ENCODE data around the gene UGT1A10. TPM values are rescaled to one million over a fixed set of nuclear protein-coding genes. Genes with fewer than 3 reads are reported as not detected.

The UGT1A10 gene
- total RNA-seq, 1 experiment from 2014 or later = not detected

DNA sequence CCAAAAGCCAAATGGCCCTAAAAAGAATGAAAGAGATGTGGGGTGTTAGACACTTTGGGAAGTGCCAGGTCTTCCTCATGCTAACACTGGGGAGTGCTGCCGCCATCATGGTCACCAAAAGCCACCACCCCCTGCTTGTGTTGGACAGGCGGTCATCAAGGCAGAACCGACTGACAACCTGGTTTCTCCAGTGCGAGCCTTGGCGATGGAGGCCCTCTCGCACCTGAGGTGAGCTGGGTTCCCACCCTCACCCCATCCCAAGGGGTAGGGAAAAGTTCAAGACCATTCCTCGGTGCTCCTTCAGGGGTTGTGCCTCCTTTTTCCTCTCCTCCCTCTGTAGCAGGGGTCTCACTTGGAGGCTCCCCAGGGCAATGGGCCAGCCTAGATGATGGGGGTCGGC, 175.5 kb downstream of the UGT1A10 start:
- H2AK5ac ChIP-seq (ENCODE audit: insufficient read length, low read length) = no peak overlapping the region
- no peak overlapping the region for H3K56ac ChIP-seq (ENCODE audit: insufficient read length, low read depth, low read length)
- no peak overlapping the region for H2BK15ac ChIP-seq (ENCODE audit: low read depth, low read length)
- H3K36me3 Mint-ChIP-seq (ENCODE audit: insufficient read depth in 1 of 3, low read depth in 3 of 3) = no peaks in the 10 kb centered on the region
- H3K9me3 ChIP-seq (ENCODE audit: control insufficient read depth, low read depth, low read length) = no peaks in the 10 kb centered on the region
- peaks cover 0 to 2% of the 10 kb centered on the region in 2 experiments; a peak in 1 of 5 replicates for H3K9me3 Mint-ChIP-seq
- H3T11ph ChIP-seq (ENCODE audit: low read length) = no peak overlapping the region
- no peak overlapping the region for H2BK120ac ChIP-seq (ENCODE audit: low read depth, low read length, poor library complexity, severe bottlenecking)
- no peak overlapping the region for H2AFZ ChIP-seq (ENCODE audit: low read length)
- H4K91ac ChIP-seq (ENCODE audit: insufficient read length, low read depth, low read length) = no peak overlapping the region
- H3K4me2 ChIP-seq (ENCODE audit: insufficient read depth, insufficient read length, low read length) = no peak overlapping the region
- H3K27me3 ChIP-seq (ENCODE audit: insufficient read depth, low read length) = no peaks in the 10 kb centered on the region
- H4K20me1 ChIP-seq (ENCODE audit: control insufficient read depth, insufficient read depth, insufficient read length) = no peaks in the 10 kb centered on the region
- H4K8ac ChIP-seq (replicated peaks; ENCODE audit: insufficient read length, low read depth, low read length) = no peak overlapping the region
- no peak overlapping the region for H2BK5ac ChIP-seq (ENCODE audit: insufficient read length, low read length)
- no peak for DNase-seq
- no peaks in the 10 kb centered on the region for H3K79me1 ChIP-seq (ENCODE audit: insufficient read depth, low read depth, low read length, poor library complexity, severe bottlenecking)
- no peak overlapping the region for H3K4ac ChIP-seq (ENCODE audit: low read depth, low read length)
- H3K23ac ChIP-seq (ENCODE audit: insufficient read length, low read depth, low read length) = no peak overlapping the region
- H3K23me2 ChIP-seq (ENCODE audit: insufficient read length, low read depth, low read length, poor library complexity, severe bottlenecking) = no peaks in the 10 kb centered on the region
- H2BK20ac ChIP-seq (ENCODE audit: low read depth, low read length, poor library complexity, severe bottlenecking) = no peak overlapping the region
- no peak overlapping the region for H3K27ac Mint-ChIP-seq
- no peak overlapping the region for H3K27ac ChIP-seq (ENCODE audit: insufficient read length, low read depth, low read length)
- no peak overlapping the region for H2BK12ac ChIP-seq (ENCODE audit: insufficient read length, low read depth, low read length)
- H3K4me1 Mint-ChIP-seq = no peaks in the 10 kb centered on the region
- no peak overlapping the region for H4K5ac ChIP-seq (ENCODE audit: insufficient read length, low read depth, low read length)
- H3K27me3 Mint-ChIP-seq (ENCODE audit: low read depth) = peaks cover 15% of the 10 kb centered on the region
- no peak overlapping the region for H3K9ac ChIP-seq (ENCODE audit: extremely low read depth, insufficient read length, low read length)
- TF ChIP-seq, protein P1, sequence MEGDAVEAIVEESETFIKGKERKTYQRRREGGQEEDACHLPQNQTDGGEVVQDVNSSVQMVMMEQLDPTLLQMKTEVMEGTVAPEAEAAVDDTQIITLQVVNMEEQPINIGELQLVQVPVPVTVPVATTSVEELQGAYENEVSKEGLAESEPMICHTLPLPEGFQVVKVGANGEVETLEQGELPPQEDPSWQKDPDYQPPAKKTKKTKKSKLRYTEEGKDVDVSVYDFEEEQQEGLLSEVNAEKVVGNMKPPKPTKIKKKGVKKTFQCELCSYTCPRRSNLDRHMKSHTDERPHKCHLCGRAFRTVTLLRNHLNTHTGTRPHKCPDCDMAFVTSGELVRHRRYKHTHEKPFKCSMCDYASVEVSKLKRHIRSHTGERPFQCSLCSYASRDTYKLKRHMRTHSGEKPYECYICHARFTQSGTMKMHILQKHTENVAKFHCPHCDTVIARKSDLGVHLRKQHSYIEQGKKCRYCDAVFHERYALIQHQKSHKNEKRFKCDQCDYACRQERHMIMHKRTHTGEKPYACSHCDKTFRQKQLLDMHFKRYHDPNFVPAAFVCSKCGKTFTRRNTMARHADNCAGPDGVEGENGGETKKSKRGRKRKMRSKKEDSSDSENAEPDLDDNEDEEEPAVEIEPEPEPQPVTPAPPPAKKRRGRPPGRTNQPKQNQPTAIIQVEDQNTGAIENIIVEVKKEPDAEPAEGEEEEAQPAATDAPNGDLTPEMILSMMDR (conservative IDR thresholded peaks at IDR 0.05) = no peak
- H3K4me3 Mint-ChIP-seq = no peak overlapping the region
- no peak overlapping the region for H3K14ac ChIP-seq (ENCODE audit: insufficient read depth, low read length)
- no peaks in the 10 kb centered on the region for H3K79me2 ChIP-seq (ENCODE audit: insufficient read depth, low read length)
- WGBS (ENCODE audit: extremely low coverage, insufficient read length, low lambda C conversion rate) = no CpG with 5 or more reads among the region's 8 CpGs
- H3K18ac ChIP-seq (ENCODE audit: insufficient read length, low read depth, low read length) = no peak overlapping the region
- H3K4me1 ChIP-seq (ENCODE audit: insufficient read depth, low read length) = no peaks in the 10 kb centered on the region
